GM10266 (cell line): ENCODE measurements around the gene GOLIM4.

ENCODE experiments used
- DNase-seq: peaks from one replicate; pipeline ENCODE4 v3.0.0; 2012; ENCODE audit errors: extremely low spot score
- TF ChIP-seq, protein P1 (sequence below): IDR thresholded peaks from 2 replicates; pipeline ENCODE4 v1.5.1; 2012; ENCODE audit warnings: mild to moderate bottlenecking, low read depth; ENCODE audit not compliant: control insufficient read depth, insufficient read depth; ENCODE audit errors: missing control alignments

GOLIM4 gene

DNA sequence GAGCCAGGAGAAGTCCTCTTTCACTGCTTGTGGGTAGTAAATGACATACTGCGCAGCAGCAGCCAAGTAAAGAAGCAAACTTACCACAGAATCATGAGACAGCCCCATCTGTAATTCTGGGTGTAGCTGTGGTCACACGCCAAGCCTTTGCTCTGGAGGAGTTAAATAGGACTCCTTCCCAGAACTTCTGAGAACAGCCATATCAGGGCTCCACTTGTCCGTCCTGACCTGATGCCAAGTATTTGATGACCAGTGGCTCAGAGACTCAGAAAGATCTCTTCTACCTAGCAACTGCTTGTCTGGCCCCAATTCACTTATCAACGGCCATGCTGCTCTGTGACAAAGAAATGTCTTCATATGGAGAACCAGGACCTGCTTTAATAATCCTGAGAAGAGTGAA lies 20.6 kb upstream of the GOLIM4 start:
- no peak for DNase-seq
- TF ChIP-seq, protein P1, sequence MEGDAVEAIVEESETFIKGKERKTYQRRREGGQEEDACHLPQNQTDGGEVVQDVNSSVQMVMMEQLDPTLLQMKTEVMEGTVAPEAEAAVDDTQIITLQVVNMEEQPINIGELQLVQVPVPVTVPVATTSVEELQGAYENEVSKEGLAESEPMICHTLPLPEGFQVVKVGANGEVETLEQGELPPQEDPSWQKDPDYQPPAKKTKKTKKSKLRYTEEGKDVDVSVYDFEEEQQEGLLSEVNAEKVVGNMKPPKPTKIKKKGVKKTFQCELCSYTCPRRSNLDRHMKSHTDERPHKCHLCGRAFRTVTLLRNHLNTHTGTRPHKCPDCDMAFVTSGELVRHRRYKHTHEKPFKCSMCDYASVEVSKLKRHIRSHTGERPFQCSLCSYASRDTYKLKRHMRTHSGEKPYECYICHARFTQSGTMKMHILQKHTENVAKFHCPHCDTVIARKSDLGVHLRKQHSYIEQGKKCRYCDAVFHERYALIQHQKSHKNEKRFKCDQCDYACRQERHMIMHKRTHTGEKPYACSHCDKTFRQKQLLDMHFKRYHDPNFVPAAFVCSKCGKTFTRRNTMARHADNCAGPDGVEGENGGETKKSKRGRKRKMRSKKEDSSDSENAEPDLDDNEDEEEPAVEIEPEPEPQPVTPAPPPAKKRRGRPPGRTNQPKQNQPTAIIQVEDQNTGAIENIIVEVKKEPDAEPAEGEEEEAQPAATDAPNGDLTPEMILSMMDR = no peak

DNA sequence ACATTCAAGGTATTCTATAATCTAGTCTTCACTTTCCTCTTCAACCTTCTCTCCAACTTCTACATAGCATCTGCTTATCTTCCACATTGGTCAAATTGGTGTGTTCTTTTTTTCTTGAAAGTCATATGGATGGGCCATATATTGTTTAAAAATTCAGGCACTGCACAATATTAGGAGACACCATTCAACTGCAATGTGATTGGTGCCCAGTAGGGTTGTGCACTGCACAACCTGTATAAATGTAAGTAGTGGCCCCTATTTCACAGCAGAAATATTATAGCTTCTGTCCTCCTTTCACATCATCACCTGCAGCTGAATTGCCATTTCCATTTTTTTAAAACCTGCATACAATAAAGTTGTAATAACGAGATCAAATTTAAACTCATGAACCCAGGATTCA lies 18.1 kb upstream of the GOLIM4 start:
- no peak for DNase-seq
- TF ChIP-seq, protein P1 = no peak

DNA sequence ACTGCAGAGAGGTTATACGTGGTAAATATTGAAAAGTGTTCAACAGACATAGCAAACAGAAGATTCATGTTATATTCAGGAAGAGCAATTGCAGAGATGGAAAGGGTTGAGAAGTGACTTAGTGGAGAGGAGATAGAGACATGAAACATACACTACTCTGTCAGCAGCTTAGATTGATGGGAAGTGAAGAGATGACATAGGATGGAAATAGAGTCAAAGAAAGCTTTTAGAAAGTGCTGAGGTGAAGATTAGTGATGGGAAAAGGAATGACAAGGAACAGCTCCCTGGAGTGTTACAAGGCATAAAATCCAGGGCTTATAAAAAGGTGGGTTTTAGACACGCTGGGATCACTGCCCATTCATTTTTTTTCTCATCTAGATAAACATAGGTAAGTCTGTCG lies 17.2 kb upstream of the GOLIM4 start:
- TF ChIP-seq, protein P1 = no peak

DNA sequence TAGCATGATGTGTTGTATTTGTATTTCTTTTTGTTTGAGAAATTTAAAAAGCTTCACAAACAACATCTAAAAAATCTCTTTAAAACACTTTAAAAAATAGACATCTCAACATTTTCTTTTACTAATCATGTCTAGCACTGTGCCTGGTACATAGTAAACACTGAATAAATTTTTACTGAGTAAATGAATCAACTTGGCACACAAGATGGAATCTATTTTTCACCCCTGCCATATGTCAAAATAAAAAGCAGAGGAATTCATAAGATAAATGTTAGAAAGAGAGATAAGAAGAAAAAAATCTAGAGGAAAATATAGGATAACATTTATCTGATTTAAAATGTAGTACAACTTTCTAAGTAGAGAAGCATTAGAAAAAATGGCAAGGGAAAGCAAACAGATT lies 8.6 kb upstream of the GOLIM4 start:
- DNase-seq = no peak
- TF ChIP-seq, protein P1 = no peak

More for the DNA sequence above, 17.2 kb upstream of the GOLIM4 start:
- DNase-seq = no peak

DNA sequence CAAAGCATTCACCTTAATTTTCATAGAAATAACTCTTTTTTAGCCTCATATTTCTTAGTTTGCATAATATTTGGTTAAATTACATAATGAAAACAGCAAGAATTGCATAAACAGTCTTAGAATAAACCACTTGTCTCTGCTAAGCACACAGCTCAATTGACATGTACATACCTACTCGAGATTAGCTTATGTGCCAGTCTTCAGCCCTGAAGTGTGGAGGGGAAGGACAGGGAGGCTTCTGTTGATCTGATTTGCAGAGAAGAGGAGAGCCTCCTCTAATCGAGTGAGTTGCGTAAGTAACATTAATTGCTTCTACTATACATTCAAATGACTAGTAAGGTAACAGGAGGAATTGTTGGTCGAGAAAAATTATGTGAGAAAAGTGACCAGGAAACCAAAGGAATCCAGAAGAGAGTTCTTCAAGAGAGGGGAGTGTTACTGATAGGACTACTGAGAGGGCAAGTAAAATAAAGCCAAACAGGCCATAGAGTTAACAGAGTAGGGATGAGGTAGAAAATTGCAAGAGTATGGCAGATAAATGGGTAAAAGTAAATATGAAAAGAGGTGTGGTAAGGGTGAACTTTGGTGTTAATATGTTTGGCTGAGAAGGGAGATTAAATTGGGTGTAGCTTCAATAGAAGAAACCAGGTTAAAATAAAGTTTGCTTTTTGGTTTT lies 7.1 kb upstream of the GOLIM4 start:
- TF ChIP-seq, protein P1 = no peak
- no peak for DNase-seq

DNA sequence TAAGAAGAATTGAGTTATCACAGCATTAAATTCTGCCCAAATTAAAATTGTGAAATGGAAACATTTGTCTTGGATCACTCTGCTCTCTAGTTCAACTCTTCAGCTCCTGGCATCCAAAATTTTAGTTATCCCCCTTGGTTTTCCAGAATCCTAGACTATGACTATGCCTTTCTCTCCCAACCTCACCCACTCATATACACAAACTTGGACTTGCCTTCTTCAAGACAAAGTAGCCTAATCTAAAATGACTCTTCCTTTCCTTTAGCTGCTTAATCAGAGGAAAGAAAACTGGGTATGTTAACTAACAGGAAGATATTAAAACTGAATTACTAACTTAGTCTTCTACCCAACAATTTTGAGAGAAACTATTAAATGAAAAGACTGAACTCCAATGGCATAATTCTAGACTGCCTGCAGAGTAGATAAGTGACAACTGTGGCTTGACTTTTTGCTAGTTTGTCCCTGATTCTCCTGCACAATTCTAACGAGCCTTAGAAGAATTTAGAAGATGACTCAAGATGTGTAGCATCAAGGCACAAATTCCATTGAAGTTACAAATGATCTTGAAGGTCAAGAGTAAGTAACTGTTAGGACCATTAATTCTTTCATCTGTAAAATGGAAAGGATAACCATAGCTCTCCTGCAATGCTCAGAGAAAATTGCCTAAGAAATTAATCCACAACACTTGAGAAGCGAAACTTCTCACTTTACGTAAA lies 5.2 kb upstream of the GOLIM4 start:
- TF ChIP-seq, protein P1 = no peak

DNA sequence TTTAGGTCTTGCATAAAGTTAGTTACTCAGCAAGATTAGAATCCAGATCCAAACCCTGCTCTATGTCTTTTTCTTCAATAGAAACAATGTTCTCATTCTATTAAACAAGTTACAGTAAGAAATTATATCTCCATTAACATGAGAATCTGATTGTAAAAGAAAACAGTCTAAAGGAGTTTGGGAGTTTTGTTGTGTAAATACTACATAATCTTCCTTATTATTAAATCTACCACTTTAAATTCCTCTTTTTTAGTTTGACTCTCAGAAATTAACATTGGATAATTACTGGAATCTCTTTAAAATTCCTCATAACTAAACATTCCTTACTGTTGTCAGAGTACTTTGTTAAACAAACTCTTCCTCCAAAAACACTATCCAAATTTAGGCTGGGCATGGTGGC lies 1.7 kb upstream of the GOLIM4 start:
- TF ChIP-seq, protein P1 = no peak
- no peak for DNase-seq

More for the DNA sequence above, 5.2 kb upstream of the GOLIM4 start:
- DNase-seq = no peak
